Activated CD8-positive, alpha-beta T cell treated with anti-CD3 and anti-CD28 coated beads for 36 hours (primary cell): Measurements from ENCODE around the gene CHRM3. TPM values are rescaled to one million over a fixed set of nuclear protein-coding genes. Genes with fewer than 3 reads are reported as not detected.

Source experiments
- ATAC-seq: fragments of 200-7000 bp; cut with Tn5 transposase; one replicate; pipeline ENCODE4 v1.10.0; 2021; ENCODE audit warnings: mild to moderate bottlenecking, moderate library complexity
- CTCF ChIA-PET: fragments of 350-600 bp; sonication (Branson Sonifier 250); formaldehyde crosslinking; loops from one replicate; lab custom pipeline; 2021; ENCODE audit warnings: antibody characterized with exemption; lab: Charles Lee
- POLR2A ChIA-PET: fragments of 350-600 bp; sonication (Branson Sonifier 250); formaldehyde crosslinking; loops from one replicate; lab custom pipeline; 2021; ENCODE audit warnings: antibody characterized with exemption; lab: Charles Lee
- DNase-seq: peaks from one replicate; pipeline ENCODE4 v3.0.0-alpha.2; 2020
- H3K27ac Mint-ChIP-seq: one replicate; pipeline ENCODE4 v1.8.0; 2021; ENCODE audit warnings: mild to moderate bottlenecking, mixed read lengths
- H3K27me3 Mint-ChIP-seq: one replicate; pipeline ENCODE4 v1.8.0; 2021; ENCODE audit warnings: mixed read lengths
- H3K36me3 Mint-ChIP-seq: one replicate; pipeline ENCODE4 v1.8.0; 2021; ENCODE audit warnings: low read depth, mixed read lengths
- H3K4me1 Mint-ChIP-seq: one replicate; pipeline ENCODE4 v1.8.0; 2021; ENCODE audit warnings: low read depth, mixed read lengths
- H3K4me3 Mint-ChIP-seq: one replicate; pipeline ENCODE4 v1.8.0; 2021; ENCODE audit warnings: mild to moderate bottlenecking, moderate library complexity, mixed read lengths
- H3K9me3 Mint-ChIP-seq: one replicate; pipeline ENCODE4 v1.8.0; 2021; ENCODE audit warnings: mixed read lengths
- CTCF ChIP-seq: fragments of 200-600 bp; IDR thresholded peaks from one replicate; pipeline ENCODE4 v1.8.0; 2022; ENCODE audit warnings: antibody characterized with exemption, mild to moderate bottlenecking
- intact Hi-C: fragments of 100-400 bp; cut with micrococcal nuclease; formaldehyde crosslinking; loops from one replicate; pipeline ENCODE4 v1.10.0; 2022
- total RNA-seq, 2 experiments: library from RNA; stranded (reverse); gene quantifications; one replicate each; pipeline ENCODE4 v1.2.3, GENCODE V29; 2021

Gene CHRM3
- total RNA-seq, 2 experiments from 2014 or later = 0.36 TPM; not detected in 1

- H3K27me3 Mint-ChIP-seq = peaks cover 56% of the 10 kb centered on the region
- no peak for ATAC-seq
- ChIA-PET CTCF (no interaction called here), POLR2A (no interaction called here)
- no peak for TF ChIP-seq CTCF
- peaks cover 14% of the 10 kb centered on the region for H3K4me1 Mint-ChIP-seq
- no peak overlapping the region for H3K27ac Mint-ChIP-seq
- intact Hi-C loops = no loop called here
- peak overlapping the region; percentile 67 for H3K4me3 Mint-ChIP-seq
- no peaks in the 10 kb centered on the region for H3K36me3 Mint-ChIP-seq
- H3K9me3 Mint-ChIP-seq = no peaks in the 10 kb centered on the region
- DNase-seq = peak; percentile 5
These were observed 1.2 kb downstream of the CHRM3 start for GRCh38 chr1:239387304-239388158.

- no peak for TF ChIP-seq CTCF
- ChIA-PET POLR2A (no interaction called here), CTCF (no interaction called here)
- DNase-seq (no peak), ATAC-seq (no peak)
- intact Hi-C loops = no loop called here
- H3K27ac Mint-ChIP-seq = no peak overlapping the region
- no peaks in the 10 kb centered on the region for H3K36me3 Mint-ChIP-seq
- peaks cover 56% of the 10 kb centered on the region for H3K27me3 Mint-ChIP-seq
- H3K9me3 Mint-ChIP-seq = no peaks in the 10 kb centered on the region
- H3K4me3 Mint-ChIP-seq = no peak overlapping the region
- H3K4me1 Mint-ChIP-seq = peaks cover 14% of the 10 kb centered on the region
These were observed 1.8 kb downstream of the CHRM3 start for GRCh38 chr1:239388159-239388485.

- ChIA-PET POLR2A (no interaction called here), CTCF (no interaction called here)
- Mint-ChIP-seq H3K9me3 (no peaks in the 10 kb centered on the region), H3K27me3 (peaks cover 59% of the 10 kb centered on the region), H3K4me1 (peaks cover 14% of the 10 kb centered on the region), H3K36me3 (no peaks in the 10 kb centered on the region), H3K27ac (no peak overlapping the region), H3K4me3 (no peak overlapping the region)
- no peak for TF ChIP-seq CTCF
- DNase-seq (no peak), ATAC-seq (no peak)
- intact Hi-C loops = no loop called here
These were observed 2.2 kb downstream of the CHRM3 start for GRCh38 chr1:239388578-239388977.

GRCh38 chr1:239389703-239390102 is 3.3 kb downstream of the CHRM3 start:
- Mint-ChIP-seq H3K27me3 (peaks cover 57% of the 10 kb centered on the region), H3K4me3 (no peak overlapping the region), H3K4me1 (peaks cover 14% of the 10 kb centered on the region), H3K9me3 (no peaks in the 10 kb centered on the region), H3K36me3 (no peaks in the 10 kb centered on the region), H3K27ac (no peak overlapping the region)
- ChIA-PET CTCF (no interaction called here), POLR2A (no interaction called here)
- no peak for DNase-seq
- intact Hi-C loops = no loop called here
- TF ChIP-seq CTCF = no peak
- no peak for ATAC-seq

GRCh38 chr1:239392271-239392670 is 5.9 kb downstream of the CHRM3 start:
- Mint-ChIP-seq H3K27ac (no peak overlapping the region), H3K4me1 (peaks cover 8% of the 10 kb centered on the region), H3K36me3 (no peaks in the 10 kb centered on the region), H3K9me3 (no peaks in the 10 kb centered on the region), H3K27me3 (peaks cover 50% of the 10 kb centered on the region), H3K4me3 (no peak overlapping the region)
- POLR2A ChIA-PET = no interaction called here
- intact Hi-C loops = no loop called here
- CTCF ChIA-PET = interaction anchor here (1.1 kb wide), 1 partner anchor 14 kb away, joined by 3 read pairs; no protein-coding TSS in a partner anchor
- no peak for TF ChIP-seq CTCF
- DNase-seq (no peak), ATAC-seq (no peak)
